Activated B cell treated with CpG ODN at 0.5 μM for 24 hours (primary cell): ENCODE measurements around the gene C1orf210. TPM values are rescaled to one million over a fixed set of nuclear protein-coding genes. Genes with fewer than 3 reads are reported as not detected.

Experiments
- ATAC-seq: fragments of 200-7000 bp; cut with Tn5 transposase; one replicate; pipeline ENCODE4 v1.10.0; 2021; ENCODE audit warnings: low read depth, mild to moderate bottlenecking, moderate library complexity
- CTCF ChIA-PET: fragments of 350-600 bp; sonication (Branson Sonifier 250); formaldehyde crosslinking; loops from one replicate; lab custom pipeline; 2021; ENCODE audit warnings: antibody characterized with exemption; lab: Charles Lee
- POLR2A ChIA-PET: fragments of 350-600 bp; sonication (Branson Sonifier 250); formaldehyde crosslinking; loops from one replicate; lab custom pipeline; 2021; ENCODE audit warnings: antibody characterized with exemption; lab: Charles Lee
- DNase-seq: peaks from one replicate; pipeline ENCODE4 v3.0.0; 2022
- H3K27ac Mint-ChIP-seq: one replicate; pipeline ENCODE4 v1.8.0; 2020; ENCODE audit warnings: mixed read lengths
- H3K27me3 Mint-ChIP-seq: one replicate; pipeline ENCODE4 v1.8.0; 2021; ENCODE audit warnings: mixed read lengths
- H3K36me3 Mint-ChIP-seq: one replicate; pipeline ENCODE4 v1.8.0; 2021; ENCODE audit warnings: low read depth, mixed read lengths
- H3K4me1 Mint-ChIP-seq: one replicate; pipeline ENCODE4 v1.8.0; 2021; ENCODE audit warnings: mixed read lengths
- H3K4me3 Mint-ChIP-seq: one replicate; pipeline ENCODE4 v1.8.0; 2020; ENCODE audit warnings: mild to moderate bottlenecking, mixed read lengths
- H3K9me3 Mint-ChIP-seq: one replicate; pipeline ENCODE4 v1.8.0; 2020; ENCODE audit warnings: mixed read lengths
- intact Hi-C: fragments of 100-400 bp; cut with micrococcal nuclease; formaldehyde crosslinking; loops from one replicate; pipeline ENCODE4 v1.15.1; 2024
- total RNA-seq: library from RNA; stranded (reverse); gene quantifications from 2 replicates; pipeline ENCODE4 v1.2.3, GENCODE V29; 2022
- TF ChIP-seq, protein P1 (sequence below): fragments of 200-600 bp; IDR thresholded peaks from one replicate; pipeline ENCODE4 v1.8.0; 2022; ENCODE audit warnings: antibody characterized with exemption, mild to moderate bottlenecking

The C1orf210 gene
- total RNA-seq, 1 donor from 2014 or later, result not detected

DNA sequence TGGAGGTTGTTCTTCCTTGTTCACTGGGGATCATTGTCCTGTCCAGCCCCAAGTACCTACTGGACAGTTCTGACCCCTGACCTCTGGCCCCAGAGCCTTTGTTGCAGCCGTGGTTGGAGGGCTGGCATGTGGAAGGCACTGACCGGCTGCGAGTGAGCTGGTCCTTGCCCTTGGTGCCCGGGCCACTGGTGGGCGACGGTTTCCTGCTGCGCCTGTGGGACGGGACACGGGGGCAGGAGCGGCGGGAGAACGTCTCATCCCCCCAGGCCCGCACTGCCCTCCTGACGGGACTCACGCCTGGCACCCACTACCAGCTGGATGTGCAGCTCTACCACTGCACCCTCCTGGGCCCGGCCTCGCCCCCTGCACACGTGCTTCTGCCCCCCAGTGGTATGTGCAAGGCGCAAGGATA is 26.8 kb upstream of the C1orf210 start:
- CTCF ChIA-PET, result no interaction called here
- no peaks in the 10 kb centered on the region for H3K36me3 Mint-ChIP-seq
- H3K4me1 Mint-ChIP-seq, result no peaks in the 10 kb centered on the region
- intact Hi-C loops, result no loop called here
- DNase-seq, result no peak
- H3K27me3 Mint-ChIP-seq, result peaks cover 7% of the 10 kb centered on the region
- H3K4me3 Mint-ChIP-seq, result no peak overlapping the region
- no peaks in the 10 kb centered on the region for H3K9me3 Mint-ChIP-seq
- TF ChIP-seq, protein P1, sequence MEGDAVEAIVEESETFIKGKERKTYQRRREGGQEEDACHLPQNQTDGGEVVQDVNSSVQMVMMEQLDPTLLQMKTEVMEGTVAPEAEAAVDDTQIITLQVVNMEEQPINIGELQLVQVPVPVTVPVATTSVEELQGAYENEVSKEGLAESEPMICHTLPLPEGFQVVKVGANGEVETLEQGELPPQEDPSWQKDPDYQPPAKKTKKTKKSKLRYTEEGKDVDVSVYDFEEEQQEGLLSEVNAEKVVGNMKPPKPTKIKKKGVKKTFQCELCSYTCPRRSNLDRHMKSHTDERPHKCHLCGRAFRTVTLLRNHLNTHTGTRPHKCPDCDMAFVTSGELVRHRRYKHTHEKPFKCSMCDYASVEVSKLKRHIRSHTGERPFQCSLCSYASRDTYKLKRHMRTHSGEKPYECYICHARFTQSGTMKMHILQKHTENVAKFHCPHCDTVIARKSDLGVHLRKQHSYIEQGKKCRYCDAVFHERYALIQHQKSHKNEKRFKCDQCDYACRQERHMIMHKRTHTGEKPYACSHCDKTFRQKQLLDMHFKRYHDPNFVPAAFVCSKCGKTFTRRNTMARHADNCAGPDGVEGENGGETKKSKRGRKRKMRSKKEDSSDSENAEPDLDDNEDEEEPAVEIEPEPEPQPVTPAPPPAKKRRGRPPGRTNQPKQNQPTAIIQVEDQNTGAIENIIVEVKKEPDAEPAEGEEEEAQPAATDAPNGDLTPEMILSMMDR, result no peak
- ATAC-seq, result no peak
- POLR2A ChIA-PET, result no interaction called here
- no peak overlapping the region for H3K27ac Mint-ChIP-seq

DNA sequence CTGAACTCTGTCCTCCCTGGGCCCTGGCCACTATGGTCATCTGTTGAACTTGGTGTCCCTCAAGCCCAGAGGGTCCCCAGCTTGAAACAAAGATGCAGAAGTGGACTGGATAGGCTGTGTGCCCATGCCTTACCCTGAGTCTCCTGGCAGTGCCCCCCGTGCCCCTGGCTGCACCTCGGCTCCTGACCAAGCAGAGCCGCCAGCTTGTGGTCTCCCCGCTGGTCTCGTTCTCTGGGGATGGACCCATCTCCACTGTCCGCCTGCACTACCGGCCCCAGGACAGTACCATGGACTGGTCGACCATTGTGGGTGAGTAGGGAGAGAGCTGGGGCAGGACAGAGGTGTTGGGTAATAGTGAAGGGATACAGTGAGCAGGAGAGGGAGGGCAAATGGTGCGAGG is 26.1 kb upstream of the C1orf210 start:
- no peak overlapping the region for H3K4me3 Mint-ChIP-seq
- no peak for DNase-seq
- no peaks in the 10 kb centered on the region for H3K4me1 Mint-ChIP-seq
- no peak for ATAC-seq
- no peak overlapping the region for H3K27ac Mint-ChIP-seq
- POLR2A ChIA-PET, result no interaction called here
- CTCF ChIA-PET, result no interaction called here
- no peaks in the 10 kb centered on the region for H3K9me3 Mint-ChIP-seq
- intact Hi-C loops, result no loop called here
- H3K27me3 Mint-ChIP-seq, result peaks cover 7% of the 10 kb centered on the region
- no peaks in the 10 kb centered on the region for H3K36me3 Mint-ChIP-seq
- TF ChIP-seq, protein P1, result no peak

DNA sequence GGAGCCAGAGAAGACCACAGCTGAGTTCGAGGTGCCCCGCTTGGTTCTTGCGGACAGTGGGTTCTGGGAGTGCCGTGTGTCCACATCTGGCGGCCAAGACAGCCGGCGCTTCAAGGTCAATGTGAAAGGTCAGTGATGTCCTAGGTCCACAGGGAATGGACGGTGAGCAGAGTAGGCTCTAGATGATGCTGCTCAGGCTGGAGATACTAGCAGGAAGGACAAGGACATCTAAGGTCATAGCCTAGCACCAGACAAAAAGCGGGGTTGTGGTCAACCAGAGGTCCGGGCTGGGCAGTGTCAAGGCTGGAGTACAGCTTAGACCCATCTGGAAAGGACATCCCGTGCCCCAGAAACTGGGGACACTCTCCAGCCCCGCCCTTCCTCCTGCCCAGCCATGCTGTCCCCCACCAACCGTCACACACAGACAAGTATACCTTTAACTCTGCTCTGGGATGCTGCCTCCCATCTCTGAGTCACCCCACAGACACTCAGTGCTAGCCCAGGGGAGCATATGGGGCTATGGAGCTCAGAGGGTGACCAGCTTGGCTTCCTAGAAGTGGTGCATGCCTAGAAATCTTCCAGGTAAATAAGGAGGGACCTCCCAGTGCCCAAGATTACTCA is 24.1 kb upstream of the C1orf210 start:
- H3K4me1 Mint-ChIP-seq, result no peaks in the 10 kb centered on the region
- peaks cover 7% of the 10 kb centered on the region for H3K27me3 Mint-ChIP-seq
- intact Hi-C loops, result no loop called here
- DNase-seq (no peak), ATAC-seq (no peak)
- no peak overlapping the region for H3K4me3 Mint-ChIP-seq
- H3K9me3 Mint-ChIP-seq, result no peaks in the 10 kb centered on the region
- no peaks in the 10 kb centered on the region for H3K36me3 Mint-ChIP-seq
- no peak overlapping the region for H3K27ac Mint-ChIP-seq
- CTCF ChIA-PET, result no interaction called here
- TF ChIP-seq, protein P1, result no peak
- POLR2A ChIA-PET, result no interaction called here

DNA sequence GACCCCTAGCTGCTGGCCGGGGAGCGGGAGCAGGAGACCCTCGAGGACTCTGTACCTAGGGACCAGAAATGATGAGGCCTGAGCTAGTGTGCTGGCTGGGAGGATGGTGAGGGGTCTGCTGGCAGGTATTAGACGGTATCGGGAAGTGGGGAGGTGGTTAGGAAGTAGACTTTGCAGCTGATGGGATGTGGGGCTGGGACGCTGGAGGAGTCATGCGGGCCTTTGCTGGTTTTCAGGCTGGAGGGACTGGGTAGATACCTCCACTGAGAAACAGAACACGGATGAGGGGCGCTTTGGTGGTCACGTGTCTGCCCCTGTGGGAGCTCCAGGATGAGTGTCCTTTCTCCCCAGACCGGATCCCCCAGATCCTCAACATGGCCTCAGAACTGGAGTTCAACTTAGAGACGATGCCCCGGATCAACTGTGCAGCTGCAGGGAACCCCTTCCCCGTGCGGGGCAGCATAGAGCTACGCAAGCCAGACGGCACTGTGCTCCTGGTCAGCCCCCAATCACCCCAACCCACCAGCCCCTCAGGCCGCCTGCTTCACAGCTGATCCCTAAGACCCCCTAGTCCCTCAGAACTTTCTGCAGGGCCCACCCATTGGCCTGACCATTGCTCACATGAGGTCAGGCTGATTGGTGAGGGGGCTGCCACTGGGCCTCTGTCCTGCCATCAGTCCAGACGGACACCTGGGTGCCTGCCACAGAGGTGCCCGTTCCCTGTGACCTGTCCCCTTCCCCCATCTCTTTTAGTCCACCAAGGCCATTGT is 23.4 kb upstream of the C1orf210 start:
- CTCF ChIA-PET, result no interaction called here
- H3K27ac Mint-ChIP-seq, result no peak overlapping the region
- H3K36me3 Mint-ChIP-seq, result no peaks in the 10 kb centered on the region
- DNase-seq, result no peak
- no peaks in the 10 kb centered on the region for H3K4me1 Mint-ChIP-seq
- ATAC-seq, result no peak
- H3K4me3 Mint-ChIP-seq, result no peak overlapping the region
- peaks cover 7% of the 10 kb centered on the region for H3K27me3 Mint-ChIP-seq
- POLR2A ChIA-PET, result no interaction called here
- H3K9me3 Mint-ChIP-seq, result no peaks in the 10 kb centered on the region
- TF ChIP-seq, protein P1, result no peak
- intact Hi-C loops, result no loop called here

DNA sequence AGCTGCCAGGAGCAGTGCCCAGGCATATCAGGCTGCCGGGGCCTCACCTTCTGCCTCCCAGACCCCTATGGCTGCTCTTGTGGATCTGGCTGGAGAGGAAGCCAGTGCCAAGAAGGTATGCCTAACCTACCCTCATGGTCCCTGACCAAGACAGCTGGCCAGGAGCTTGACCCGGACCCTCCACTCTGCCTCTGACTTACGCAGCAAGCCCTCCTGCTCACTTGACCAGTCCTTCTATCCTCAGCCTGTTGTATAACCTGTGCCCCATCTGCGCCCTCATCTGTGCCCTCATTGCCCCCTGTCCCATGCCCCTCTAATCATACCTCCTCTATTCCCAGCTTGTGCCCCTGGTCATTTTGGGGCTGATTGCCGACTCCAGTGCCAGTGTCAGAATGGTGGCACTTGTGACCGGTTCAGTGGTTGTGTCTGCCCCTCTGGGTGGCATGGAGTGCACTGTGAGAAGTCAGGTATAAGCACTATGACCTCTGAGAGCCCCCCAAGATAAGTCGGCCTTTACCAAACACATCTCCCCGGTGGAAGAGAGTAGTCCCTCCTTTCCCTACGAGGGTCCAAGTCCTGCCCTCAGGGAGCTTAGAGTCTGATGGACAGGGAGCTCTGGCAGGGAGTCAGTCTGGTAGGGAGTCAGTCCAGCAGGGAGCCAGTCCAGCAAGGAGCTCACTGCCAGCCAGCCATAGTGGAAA is 22.2 kb upstream of the C1orf210 start:
- ChIA-PET POLR2A (no interaction called here), CTCF (no interaction called here)
- DNase-seq, result no peak
- no peak for ATAC-seq
- Mint-ChIP-seq H3K27ac (no peak overlapping the region), H3K9me3 (no peaks in the 10 kb centered on the region), H3K27me3 (peaks cover 7% of the 10 kb centered on the region), H3K36me3 (no peaks in the 10 kb centered on the region), H3K4me3 (no peak overlapping the region), H3K4me1 (no peaks in the 10 kb centered on the region)
- TF ChIP-seq, protein P1, result no peak
- intact Hi-C loops, result no loop called here
